Fibroblast of villous mesenchyme (primary cell): ENCODE results near the gene SLC46A3. TPM values are rescaled to one million over a fixed set of nuclear protein-coding genes. Genes with fewer than 3 reads are reported as not detected.

ENCODE experiments used
- DNase-seq: peaks from one replicate; pipeline ENCODE4 v3.0.0-alpha.2; 2010; ENCODE audit warnings: low read depth
- H3K4me3 ChIP-seq: 2 replicates; pipeline ENCODE4 v1.5.1; 2011; ENCODE audit warnings: low read depth, mild to moderate bottlenecking, low read length
- small RNA-seq: library from RNA; depleted of rRNA; stranded (forward); fragments of <200 nt; gene quantifications from one replicate; pipeline ENCODE3, GENCODE V24; 2012
- total RNA-seq: library from RNA; depleted of rRNA; stranded (reverse); fragments of >200 nt; gene quantifications from 2 replicates; pipeline ENCODE4 v1.2.3, GENCODE V29; 2012
- TF ChIP-seq, protein P1 (sequence below): IDR thresholded peaks from 2 replicates; pipeline ENCODE4 v1.5.1; 2012; ENCODE audit warnings: low read depth, mild to moderate bottlenecking, low read length; ENCODE audit not compliant: insufficient read depth

SLC46A3 gene
- total RNA-seq, 1 donor: 4.7 TPM

DNA sequence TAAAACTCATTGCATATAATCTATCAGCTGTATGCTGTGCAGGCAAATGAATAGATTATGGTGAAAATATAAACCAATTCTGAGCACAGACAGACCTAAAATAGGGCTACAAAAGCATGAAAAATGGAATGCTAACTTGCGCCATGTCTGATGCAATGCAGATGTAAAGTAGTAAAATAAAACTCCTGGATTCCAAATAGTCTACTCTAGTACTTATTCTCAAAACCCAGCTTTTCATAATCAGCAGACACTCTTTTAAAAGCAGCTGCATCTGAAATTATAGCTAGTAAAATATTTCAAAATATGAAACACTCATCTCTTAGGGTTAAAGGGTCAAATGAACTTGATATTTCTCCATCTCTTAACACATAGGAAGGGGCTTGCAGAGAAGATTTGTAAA, 64.5 kb downstream of the SLC46A3 start:
- TF ChIP-seq, protein P1, sequence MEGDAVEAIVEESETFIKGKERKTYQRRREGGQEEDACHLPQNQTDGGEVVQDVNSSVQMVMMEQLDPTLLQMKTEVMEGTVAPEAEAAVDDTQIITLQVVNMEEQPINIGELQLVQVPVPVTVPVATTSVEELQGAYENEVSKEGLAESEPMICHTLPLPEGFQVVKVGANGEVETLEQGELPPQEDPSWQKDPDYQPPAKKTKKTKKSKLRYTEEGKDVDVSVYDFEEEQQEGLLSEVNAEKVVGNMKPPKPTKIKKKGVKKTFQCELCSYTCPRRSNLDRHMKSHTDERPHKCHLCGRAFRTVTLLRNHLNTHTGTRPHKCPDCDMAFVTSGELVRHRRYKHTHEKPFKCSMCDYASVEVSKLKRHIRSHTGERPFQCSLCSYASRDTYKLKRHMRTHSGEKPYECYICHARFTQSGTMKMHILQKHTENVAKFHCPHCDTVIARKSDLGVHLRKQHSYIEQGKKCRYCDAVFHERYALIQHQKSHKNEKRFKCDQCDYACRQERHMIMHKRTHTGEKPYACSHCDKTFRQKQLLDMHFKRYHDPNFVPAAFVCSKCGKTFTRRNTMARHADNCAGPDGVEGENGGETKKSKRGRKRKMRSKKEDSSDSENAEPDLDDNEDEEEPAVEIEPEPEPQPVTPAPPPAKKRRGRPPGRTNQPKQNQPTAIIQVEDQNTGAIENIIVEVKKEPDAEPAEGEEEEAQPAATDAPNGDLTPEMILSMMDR: no peak
- no peak overlapping the region for H3K4me3 ChIP-seq
- peak; percentile 92 for DNase-seq

DNA sequence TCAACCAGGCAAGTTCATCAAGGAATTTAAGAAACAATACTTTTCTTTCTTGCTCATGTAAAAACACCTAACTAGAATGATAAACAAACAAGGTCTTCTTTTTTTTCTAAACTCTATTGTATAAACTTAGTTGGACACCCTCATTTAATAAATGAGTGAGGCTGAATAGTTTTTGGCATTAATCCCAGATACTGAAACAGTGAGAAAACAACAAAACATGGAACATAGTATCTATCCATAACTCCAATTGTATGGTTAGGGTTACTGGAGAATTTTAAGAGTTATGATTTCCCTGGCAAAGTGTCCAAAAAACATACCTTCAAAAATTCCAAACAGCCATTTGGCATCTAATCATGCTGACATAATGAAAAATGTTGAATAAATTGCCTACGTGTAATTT, 65.7 kb downstream of the SLC46A3 start:
- DNase-seq: no peak
- TF ChIP-seq, protein P1: no peak
- no peak overlapping the region for H3K4me3 ChIP-seq

DNA sequence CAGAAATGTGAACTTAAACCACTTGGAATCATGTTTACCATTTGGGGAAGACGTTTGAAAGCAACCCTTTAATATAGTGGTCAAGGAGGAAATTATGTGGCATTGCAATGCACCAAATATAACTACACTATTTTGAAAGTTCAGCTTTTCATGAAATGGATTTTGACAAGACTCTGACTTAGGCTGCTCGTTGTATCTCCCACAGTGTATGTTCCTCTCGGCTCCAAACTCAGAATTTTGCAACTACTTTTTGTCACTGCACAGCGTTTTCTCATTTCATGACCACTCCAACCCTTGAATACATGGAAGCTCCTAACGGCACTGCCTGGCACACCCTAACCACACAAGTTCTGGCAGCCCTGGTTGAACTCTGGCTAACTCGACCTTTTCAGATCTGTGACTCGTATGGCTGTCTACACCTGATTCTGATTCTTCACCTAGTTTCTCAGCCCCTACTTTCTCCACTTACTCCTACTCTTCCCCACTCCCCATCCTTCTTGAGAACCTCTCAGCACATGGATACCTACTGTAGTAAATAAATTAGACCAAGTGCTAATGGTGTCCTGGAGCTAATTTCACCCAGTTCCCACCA, 66.9 kb downstream of the SLC46A3 start:
- no peak for DNase-seq
- H3K4me3 ChIP-seq: no peak overlapping the region
- TF ChIP-seq, protein P1: no peak

DNA sequence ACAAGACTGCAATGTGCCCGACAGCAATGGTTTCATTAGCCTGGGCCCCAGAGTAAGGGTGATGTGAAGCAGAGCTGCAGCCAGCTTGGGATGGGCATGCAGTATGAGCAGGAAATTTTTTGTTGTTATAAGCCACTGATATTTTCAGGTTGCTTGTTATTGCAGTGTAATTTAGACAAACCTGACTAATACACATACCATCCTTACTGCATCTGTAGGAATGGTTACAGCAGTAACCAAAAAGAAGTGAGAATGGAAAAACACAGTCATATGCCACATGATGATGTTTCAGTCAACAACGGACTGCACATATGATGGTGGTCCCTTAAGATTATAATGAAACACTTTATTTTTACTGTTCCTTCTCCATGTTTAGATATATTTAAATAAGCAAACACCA, 68.5 kb downstream of the SLC46A3 start:
- H3K4me3 ChIP-seq: no peak overlapping the region
- no peak for DNase-seq
- TF ChIP-seq, protein P1: no peak

Small RNAs within 50 kb of the gene (small RNA-seq; reads per million reads assigned to genes)
- not detected for gene RNU6-53P

Other genes starting within 250 kb of the SLC46A3 start
- 12.1 and 23.2 TPM in 2 replicates for gene FLT1, start 223.8 kb downstream of the SLC46A3 start, total RNA-seq
- gene POMP, start 59.8 kb downstream of the SLC46A3 start, total RNA-seq: 107 and 108 TPM in 2 replicates
- gene MTUS2, start 101.4 kb upstream of the SLC46A3 start, total RNA-seq: 0.32 and 1.3 TPM in 2 replicates